Calu3 (cell line): ENCODE measurements around the gene LARGE1. TPM values are rescaled to one million over a fixed set of nuclear protein-coding genes. Genes with fewer than 3 reads are reported as not detected.

Experiments used
- BruUV-seq: library from RNA; stranded (reverse); fragments of 400-500 nt; replicated peaks from 2 replicates; lab custom pipeline; 2021; lab: Mats Ljungman, UMichigan
- CTCF ChIA-PET: fragments of 300-600 bp; sonication (Branson Sonifier 250); formaldehyde crosslinking; loops from one replicate; lab custom pipeline; 2022; ENCODE audit warnings: antibody characterized with exemption; lab: Charles Lee
- DNase-seq: peaks from one replicate; pipeline ENCODE4 v3.0.0; 2022
- H3K27ac Mint-ChIP-seq: one replicate; pipeline ENCODE4 v1.8.0; 2022; ENCODE audit warnings: mixed read lengths; ENCODE audit not compliant: unreplicated experiment
- H3K27me3 Mint-ChIP-seq: one replicate; pipeline ENCODE4 v1.8.0; 2022; ENCODE audit warnings: mixed read lengths; ENCODE audit not compliant: unreplicated experiment
- H3K36me3 Mint-ChIP-seq: one replicate; pipeline ENCODE4 v1.8.0; 2022; ENCODE audit warnings: mild to moderate bottlenecking, moderate library complexity, mixed read lengths; ENCODE audit not compliant: insufficient read depth, unreplicated experiment
- H3K4me1 Mint-ChIP-seq: one replicate; pipeline ENCODE4 v1.8.0; 2022; ENCODE audit warnings: mild to moderate bottlenecking, low read depth, mixed read lengths; ENCODE audit not compliant: unreplicated experiment
- H3K4me3 Mint-ChIP-seq: one replicate; pipeline ENCODE4 v1.8.0; 2022; ENCODE audit warnings: mild to moderate bottlenecking, low read depth, moderate library complexity, mixed read lengths; ENCODE audit not compliant: unreplicated experiment
- H3K9me3 Mint-ChIP-seq: one replicate; pipeline ENCODE4 v1.8.0; 2022; ENCODE audit warnings: low read depth, mixed read lengths; ENCODE audit not compliant: unreplicated experiment
- CTCF ChIP-seq: fragments of 200-600 bp; IDR thresholded peaks from one replicate; pipeline ENCODE4 v1.8.0; 2022; ENCODE audit warnings: antibody characterized with exemption; ENCODE audit not compliant: unreplicated experiment
- intact Hi-C: fragments of 100-400 bp; cut with micrococcal nuclease; formaldehyde crosslinking; loops from one replicate; pipeline ENCODE4 v1.10.0; 2022; ENCODE audit not compliant: unreplicated experiment
- total RNA-seq: library from RNA; stranded (reverse); gene quantifications from 2 replicates; pipeline ENCODE4 v1.2.3, GENCODE V29; 2022

Gene LARGE1
- total RNA-seq, 1 experiment from 2014 or later, result 11.6 TPM

DNA sequence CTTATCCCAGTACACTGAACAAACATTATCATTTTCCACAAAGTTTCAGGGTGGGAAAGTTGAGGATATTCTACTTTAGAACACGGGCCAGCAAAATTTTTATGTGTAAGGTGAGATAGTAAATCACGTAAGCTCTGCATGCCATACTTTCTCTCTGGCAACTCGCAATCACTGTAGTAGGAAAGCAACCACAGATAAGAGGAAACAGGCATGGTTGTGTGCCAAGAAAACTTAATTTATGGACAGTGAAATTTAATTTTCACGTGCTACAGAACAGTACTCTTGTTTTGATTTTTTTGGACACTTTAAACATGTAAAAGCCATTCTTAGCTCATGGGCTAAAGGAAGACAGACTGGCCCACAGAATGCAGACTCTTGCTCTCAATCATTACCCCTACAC is 82.5 kb downstream of the LARGE1 start:
- Mint-ChIP-seq H3K4me1 (no peaks in the 10 kb centered on the region), H3K9me3 (peaks cover 2% of the 10 kb centered on the region), H3K27me3 (no peaks in the 10 kb centered on the region), H3K4me3 (no peak overlapping the region), H3K36me3 (no peaks in the 10 kb centered on the region), H3K27ac (no peak overlapping the region)
- intact Hi-C loops, result no loop called here
- BruUV-seq, result no TSS peak
- DNase-seq, result no peak
- no peak for TF ChIP-seq CTCF
- CTCF ChIA-PET, result no interaction called here

DNA sequence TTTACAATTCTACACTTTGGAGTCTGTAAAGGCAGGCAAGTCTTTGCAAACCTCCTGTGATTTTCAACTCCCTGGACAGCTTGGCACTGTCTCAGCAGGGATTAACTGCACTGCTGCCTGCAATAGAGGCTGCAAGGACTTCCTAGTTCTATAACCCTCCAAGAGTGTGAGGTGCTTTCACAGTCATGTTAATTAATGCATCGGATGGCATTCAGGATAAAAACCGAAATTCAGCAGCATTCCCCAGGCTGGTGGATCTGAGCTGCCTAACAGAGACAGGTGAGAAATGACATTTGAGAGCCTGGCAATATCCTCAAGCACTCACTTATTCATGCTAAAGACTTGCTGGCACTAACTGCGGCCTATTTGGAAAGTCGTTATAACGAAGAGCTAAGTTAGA is 85.0 kb downstream of the LARGE1 start:
- no peak for DNase-seq
- Mint-ChIP-seq H3K27ac (no peak overlapping the region), H3K36me3 (no peaks in the 10 kb centered on the region), H3K4me3 (no peak overlapping the region), H3K27me3 (no peaks in the 10 kb centered on the region), H3K4me1 (no peaks in the 10 kb centered on the region), H3K9me3 (peaks cover 3% of the 10 kb centered on the region)
- BruUV-seq, result no TSS peak
- intact Hi-C loops, result no loop called here
- TF ChIP-seq CTCF, result no peak
- CTCF ChIA-PET, result no interaction called here

GRCh38 chr22:33832558-33833151 is 87.6 kb downstream of the LARGE1 start:
- Mint-ChIP-seq H3K36me3 (no peaks in the 10 kb centered on the region), H3K4me1 (no peaks in the 10 kb centered on the region), H3K27ac (no peak overlapping the region), H3K27me3 (no peaks in the 10 kb centered on the region), H3K9me3 (peaks cover 16% of the 10 kb centered on the region), H3K4me3 (no peak overlapping the region)
- no TSS peak for BruUV-seq
- TF ChIP-seq CTCF, result no peak
- intact Hi-C loops, result no loop called here
- CTCF ChIA-PET, result no interaction called here
- no peak for DNase-seq

DNA sequence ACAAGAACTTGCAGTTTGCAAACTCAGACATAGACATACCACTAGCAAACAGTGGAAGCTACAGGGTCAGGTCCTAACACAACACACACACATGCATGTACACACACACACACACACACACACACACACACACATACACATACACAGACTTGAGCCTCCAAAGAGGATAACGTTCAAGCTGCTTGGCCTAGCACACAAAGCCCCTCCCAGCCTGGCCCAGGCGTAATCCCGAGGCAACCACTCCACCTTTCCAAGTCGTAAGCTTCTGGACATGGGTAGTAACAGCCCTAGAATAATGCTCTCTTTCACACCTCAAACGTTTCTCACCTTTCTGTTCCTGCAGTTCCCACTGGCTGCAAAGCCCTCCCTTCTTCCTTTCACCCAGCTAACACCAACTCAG is 88.6 kb downstream of the LARGE1 start:
- CTCF ChIA-PET, result no interaction called here
- Mint-ChIP-seq H3K4me3 (no peak overlapping the region), H3K27me3 (no peaks in the 10 kb centered on the region), H3K4me1 (no peaks in the 10 kb centered on the region), H3K36me3 (no peaks in the 10 kb centered on the region), H3K9me3 (peaks cover 16% of the 10 kb centered on the region), H3K27ac (no peak overlapping the region)
- BruUV-seq, result no TSS peak
- intact Hi-C loops, result no loop called here
- TF ChIP-seq CTCF, result no peak
- no peak for DNase-seq
